Measurements from ENCODE around the gene RNF220. TPM values are rescaled to one million over a fixed set of nuclear protein-coding genes. Genes with fewer than 3 reads are reported as not detected.

RNF220 gene
- total RNA-seq, 1 experiment from 2014 or later, result 128 TPM

DNA sequence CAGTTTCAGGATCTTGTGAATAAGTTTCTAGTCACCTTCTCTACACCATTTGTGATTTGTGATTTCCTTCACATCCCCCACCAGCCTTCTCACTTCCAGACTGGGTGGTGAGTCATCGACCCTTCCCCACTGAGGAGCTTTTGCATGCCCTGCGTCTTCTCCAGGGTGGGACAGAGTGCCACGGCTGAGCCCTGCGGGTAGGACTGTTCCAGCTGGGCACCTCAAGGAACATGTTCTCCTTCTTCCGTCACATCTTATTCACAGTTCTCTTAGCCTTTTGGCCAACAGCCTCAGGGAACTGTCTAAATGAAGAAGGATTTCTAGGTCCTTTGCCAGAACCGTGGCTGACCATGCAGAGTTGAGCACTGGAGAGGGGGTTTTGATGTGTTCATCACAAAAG lies 152.7 kb downstream of the RNF220 start:
- H3K4me3 Mint-ChIP-seq, result no peak overlapping the region
- POLR2A ChIA-PET, result interaction anchor here (0.8 kb wide), 1 partner anchor 15 kb away, joined by 4 read pairs; no protein-coding TSS in a partner anchor
- H3K27ac Mint-ChIP-seq, result no peak overlapping the region
- peaks cover 9% of the 10 kb centered on the region for H3K27me3 Mint-ChIP-seq (ENCODE audit: low read depth)
- no peaks in the 10 kb centered on the region for H3K9me3 Mint-ChIP-seq
- TF ChIP-seq, protein P1, sequence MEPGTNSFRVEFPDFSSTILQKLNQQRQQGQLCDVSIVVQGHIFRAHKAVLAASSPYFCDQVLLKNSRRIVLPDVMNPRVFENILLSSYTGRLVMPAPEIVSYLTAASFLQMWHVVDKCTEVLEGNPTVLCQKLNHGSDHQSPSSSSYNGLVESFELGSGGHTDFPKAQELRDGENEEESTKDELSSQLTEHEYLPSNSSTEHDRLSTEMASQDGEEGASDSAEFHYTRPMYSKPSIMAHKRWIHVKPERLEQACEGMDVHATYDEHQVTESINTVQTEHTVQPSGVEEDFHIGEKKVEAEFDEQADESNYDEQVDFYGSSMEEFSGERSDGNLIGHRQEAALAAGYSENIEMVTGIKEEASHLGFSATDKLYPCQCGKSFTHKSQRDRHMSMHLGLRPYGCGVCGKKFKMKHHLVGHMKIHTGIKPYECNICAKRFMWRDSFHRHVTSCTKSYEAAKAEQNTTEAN (CRISPR knock-in tag; IDR thresholded peaks at IDR 0.05), result no peak
- no peak for TF ChIP-seq USF1 (CRISPR knock-in tag; IDR thresholded peaks at IDR 0.05)
- TF ChIP-seq, protein P2, sequence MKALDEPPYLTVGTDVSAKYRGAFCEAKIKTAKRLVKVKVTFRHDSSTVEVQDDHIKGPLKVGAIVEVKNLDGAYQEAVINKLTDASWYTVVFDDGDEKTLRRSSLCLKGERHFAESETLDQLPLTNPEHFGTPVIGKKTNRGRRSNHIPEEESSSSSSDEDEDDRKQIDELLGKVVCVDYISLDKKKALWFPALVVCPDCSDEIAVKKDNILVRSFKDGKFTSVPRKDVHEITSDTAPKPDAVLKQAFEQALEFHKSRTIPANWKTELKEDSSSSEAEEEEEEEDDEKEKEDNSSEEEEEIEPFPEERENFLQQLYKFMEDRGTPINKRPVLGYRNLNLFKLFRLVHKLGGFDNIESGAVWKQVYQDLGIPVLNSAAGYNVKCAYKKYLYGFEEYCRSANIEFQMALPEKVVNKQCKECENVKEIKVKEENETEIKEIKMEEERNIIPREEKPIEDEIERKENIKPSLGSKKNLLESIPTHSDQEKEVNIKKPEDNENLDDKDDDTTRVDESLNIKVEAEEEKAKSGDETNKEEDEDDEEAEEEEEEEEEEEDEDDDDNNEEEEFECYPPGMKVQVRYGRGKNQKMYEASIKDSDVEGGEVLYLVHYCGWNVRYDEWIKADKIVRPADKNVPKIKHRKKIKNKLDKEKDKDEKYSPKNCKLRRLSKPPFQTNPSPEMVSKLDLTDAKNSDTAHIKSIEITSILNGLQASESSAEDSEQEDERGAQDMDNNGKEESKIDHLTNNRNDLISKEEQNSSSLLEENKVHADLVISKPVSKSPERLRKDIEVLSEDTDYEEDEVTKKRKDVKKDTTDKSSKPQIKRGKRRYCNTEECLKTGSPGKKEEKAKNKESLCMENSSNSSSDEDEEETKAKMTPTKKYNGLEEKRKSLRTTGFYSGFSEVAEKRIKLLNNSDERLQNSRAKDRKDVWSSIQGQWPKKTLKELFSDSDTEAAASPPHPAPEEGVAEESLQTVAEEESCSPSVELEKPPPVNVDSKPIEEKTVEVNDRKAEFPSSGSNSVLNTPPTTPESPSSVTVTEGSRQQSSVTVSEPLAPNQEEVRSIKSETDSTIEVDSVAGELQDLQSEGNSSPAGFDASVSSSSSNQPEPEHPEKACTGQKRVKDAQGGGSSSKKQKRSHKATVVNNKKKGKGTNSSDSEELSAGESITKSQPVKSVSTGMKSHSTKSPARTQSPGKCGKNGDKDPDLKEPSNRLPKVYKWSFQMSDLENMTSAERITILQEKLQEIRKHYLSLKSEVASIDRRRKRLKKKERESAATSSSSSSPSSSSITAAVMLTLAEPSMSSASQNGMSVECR (CRISPR knock-in tag; IDR thresholded peaks at IDR 0.05; ENCODE audit: borderline replicate concordance), result no peak
- TF ChIP-seq RELA (CRISPR knock-in tag; IDR thresholded peaks at IDR 0.05; ENCODE audit: borderline replicate concordance), result no peak
- TF ChIP-seq, protein P3, sequence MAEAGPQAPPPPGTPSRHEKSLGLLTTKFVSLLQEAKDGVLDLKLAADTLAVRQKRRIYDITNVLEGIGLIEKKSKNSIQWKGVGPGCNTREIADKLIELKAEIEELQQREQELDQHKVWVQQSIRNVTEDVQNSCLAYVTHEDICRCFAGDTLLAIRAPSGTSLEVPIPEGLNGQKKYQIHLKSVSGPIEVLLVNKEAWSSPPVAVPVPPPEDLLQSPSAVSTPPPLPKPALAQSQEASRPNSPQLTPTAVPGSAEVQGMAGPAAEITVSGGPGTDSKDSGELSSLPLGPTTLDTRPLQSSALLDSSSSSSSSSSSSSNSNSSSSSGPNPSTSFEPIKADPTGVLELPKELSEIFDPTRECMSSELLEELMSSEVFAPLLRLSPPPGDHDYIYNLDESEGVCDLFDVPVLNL (CRISPR knock-in tag; IDR thresholded peaks at IDR 0.05; ENCODE audit: borderline replicate concordance, low read depth), result no peak
- no peak for TF ChIP-seq ATF3 (CRISPR knock-in tag; conservative IDR thresholded peaks at IDR 0.05)
- TF ChIP-seq, protein P4, sequence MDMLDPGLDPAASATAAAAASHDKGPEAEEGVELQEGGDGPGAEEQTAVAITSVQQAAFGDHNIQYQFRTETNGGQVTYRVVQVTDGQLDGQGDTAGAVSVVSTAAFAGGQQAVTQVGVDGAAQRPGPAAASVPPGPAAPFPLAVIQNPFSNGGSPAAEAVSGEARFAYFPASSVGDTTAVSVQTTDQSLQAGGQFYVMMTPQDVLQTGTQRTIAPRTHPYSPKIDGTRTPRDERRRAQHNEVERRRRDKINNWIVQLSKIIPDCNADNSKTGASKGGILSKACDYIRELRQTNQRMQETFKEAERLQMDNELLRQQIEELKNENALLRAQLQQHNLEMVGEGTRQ (CRISPR knock-in tag; IDR thresholded peaks at IDR 0.05), result no peak
- no peak for TF ChIP-seq HMGA2 (CRISPR knock-in tag; IDR thresholded peaks at IDR 0.05)
- no peak for TF ChIP-seq ZNF281 (CRISPR knock-in tag; IDR thresholded peaks at IDR 0.05)
- TF ChIP-seq FOXK1 (CRISPR knock-in tag; IDR thresholded peaks at IDR 0.05), result no peak
- no peak for TF ChIP-seq ZNF423 (CRISPR knock-in tag; IDR thresholded peaks at IDR 0.05)
- no peak for TF ChIP-seq SMAD4 (CRISPR knock-in tag; IDR thresholded peaks at IDR 0.05)
- TF ChIP-seq EMX1 (CRISPR knock-in tag; IDR thresholded peaks at IDR 0.05), result no peak
- TF ChIP-seq, protein P5, sequence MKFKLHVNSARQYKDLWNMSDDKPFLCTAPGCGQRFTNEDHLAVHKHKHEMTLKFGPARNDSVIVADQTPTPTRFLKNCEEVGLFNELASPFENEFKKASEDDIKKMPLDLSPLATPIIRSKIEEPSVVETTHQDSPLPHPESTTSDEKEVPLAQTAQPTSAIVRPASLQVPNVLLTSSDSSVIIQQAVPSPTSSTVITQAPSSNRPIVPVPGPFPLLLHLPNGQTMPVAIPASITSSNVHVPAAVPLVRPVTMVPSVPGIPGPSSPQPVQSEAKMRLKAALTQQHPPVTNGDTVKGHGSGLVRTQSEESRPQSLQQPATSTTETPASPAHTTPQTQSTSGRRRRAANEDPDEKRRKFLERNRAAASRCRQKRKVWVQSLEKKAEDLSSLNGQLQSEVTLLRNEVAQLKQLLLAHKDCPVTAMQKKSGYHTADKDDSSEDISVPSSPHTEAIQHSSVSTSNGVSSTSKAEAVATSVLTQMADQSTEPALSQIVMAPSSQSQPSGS (CRISPR knock-in tag; IDR thresholded peaks at IDR 0.05; ENCODE audit: borderline replicate concordance, low read depth), result no peak
- no peak for TF ChIP-seq ZNF671 (CRISPR knock-in tag; IDR thresholded peaks at IDR 0.05)
- TF ChIP-seq ZNF121 (CRISPR knock-in tag; IDR thresholded peaks at IDR 0.05), result no peak
- CTCF ChIA-PET, result interaction anchor here (0.9 to 1.1 kb wide), 2 partner anchors 15 to 50 kb away, joined by 3 read pairs; no protein-coding TSS in a partner anchor
- H3K4me1 Mint-ChIP-seq, result peaks cover 36% of the 10 kb centered on the region
- DNase-seq (ENCODE audit: low spot score) (no peak), ATAC-seq (no peak)
- no peaks in the 10 kb centered on the region for H3K36me3 Mint-ChIP-seq

Data from WTC11 (cell line).